ENCODE results near the gene GOPC.
A peak's percentile ranks its signal among the peaks of the same experiment; 100 is the strongest.
"Not testable (repeated sequence)": the region's sequence is repeated elsewhere in the genome, so short reads cannot be mapped to it uniquely, and the experiment has no call there.

GOPC gene

DNA sequence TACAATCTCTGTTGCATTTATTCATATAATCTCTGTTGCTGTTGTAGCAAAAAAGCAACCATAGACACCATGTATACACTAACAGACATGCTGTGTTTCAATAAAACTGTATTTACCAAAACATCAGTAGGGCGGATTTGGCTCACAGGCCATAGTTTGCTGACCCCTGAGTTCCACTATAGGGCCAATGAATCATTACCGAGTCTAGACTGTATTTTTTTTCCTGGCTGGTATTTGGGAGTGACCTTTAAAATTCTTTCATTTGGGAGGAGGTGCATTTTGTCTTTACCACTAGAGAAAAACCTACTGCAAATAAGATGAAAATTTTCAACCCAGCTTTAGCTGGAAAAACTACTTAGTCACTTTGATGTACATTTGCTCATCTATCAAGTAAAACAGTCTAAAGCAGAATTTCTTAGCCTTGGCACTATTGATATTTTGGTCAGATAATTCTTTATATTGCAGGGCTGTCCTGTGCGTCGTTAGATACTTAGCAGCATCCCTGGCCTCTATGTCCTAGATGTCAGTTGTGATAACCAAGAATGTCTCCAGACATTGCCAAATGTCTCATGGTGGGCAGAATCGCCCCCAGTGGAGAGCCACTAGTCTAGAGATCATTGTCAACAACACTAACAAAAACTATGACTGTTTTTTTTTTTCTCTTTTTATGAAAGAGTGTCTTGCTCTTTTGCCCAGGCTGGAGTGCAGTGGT, 80.4 kb downstream of the GOPC start:
- peaks cover 1% of the 10 kb centered on the region for H3K4me1 ChIP-seq (ENCODE audit: control insufficient read depth, insufficient read depth, low read depth, low read length)
- H2AK5ac ChIP-seq (ENCODE audit: low read length, severe bottlenecking) = no peak overlapping the region
- H3K27ac ChIP-seq (ENCODE audit: low read length, poor library complexity, severe bottlenecking) = no peak overlapping the region
- H3K4ac ChIP-seq (ENCODE audit: low read depth in 1 of 2, low read length in 2 of 2) = no peak overlapping the region
- DNase-seq = no peak
- no peak overlapping the region for H3K23ac ChIP-seq (ENCODE audit: low read length in 2 of 2)
- H4K91ac ChIP-seq (ENCODE audit: low read length) = no peak overlapping the region
- H3K27me3 ChIP-seq (ENCODE audit: control insufficient read depth in 1 of 2, insufficient read depth in 1 of 2, low read length in 2 of 2) = no peaks in the 10 kb centered on the region
- no peak overlapping the region for H3K4me3 ChIP-seq (ENCODE audit: insufficient read depth in 1 of 2, low read depth in 1 of 2, low read length in 2 of 2)
- 91% methylated on average over 4 of the region's 5 CpGs for WGBS
- no peak overlapping the region for H3K4me2 ChIP-seq (ENCODE audit: low read length, poor library complexity, severe bottlenecking)
- H3K14ac ChIP-seq (ENCODE audit: low read length in 2 of 2) = no peak overlapping the region
- H3K18ac ChIP-seq (ENCODE audit: low read depth in 1 of 2, low read length in 2 of 2) = no peak overlapping the region
- no peak overlapping the region for H2BK12ac ChIP-seq (ENCODE audit: low read length in 2 of 2)
- H3K9ac ChIP-seq (ENCODE audit: low read length) = no peak overlapping the region
- no peak overlapping the region for H2BK15ac ChIP-seq (ENCODE audit: low read depth, poor library complexity, severe bottlenecking)
- H3K9me3 ChIP-seq (ENCODE audit: control insufficient read depth, low read length) = no peaks in the 10 kb centered on the region
- H3K79me1 ChIP-seq (replicated peaks; ENCODE audit: low read length, poor library complexity, severe bottlenecking) = peaks cover 21% of the 10 kb centered on the region
- H4K8ac ChIP-seq (ENCODE audit: low read length) = no peak overlapping the region
- no peak overlapping the region for H2BK5ac ChIP-seq (ENCODE audit: low read depth, low read length, poor library complexity, severe bottlenecking)
- no peak overlapping the region for H2BK120ac ChIP-seq (ENCODE audit: low read depth, low read length)
- H3K36me3 ChIP-seq (ENCODE audit: control insufficient read depth in 1 of 2, insufficient read depth in 2 of 2, low read depth in 1 of 2, low read length in 2 of 2) = peaks cover 0 to 18% of the 10 kb centered on the region in 2 experiments
- H2AFZ ChIP-seq (ENCODE audit: low read depth, low read length) = no peak overlapping the region

DNA sequence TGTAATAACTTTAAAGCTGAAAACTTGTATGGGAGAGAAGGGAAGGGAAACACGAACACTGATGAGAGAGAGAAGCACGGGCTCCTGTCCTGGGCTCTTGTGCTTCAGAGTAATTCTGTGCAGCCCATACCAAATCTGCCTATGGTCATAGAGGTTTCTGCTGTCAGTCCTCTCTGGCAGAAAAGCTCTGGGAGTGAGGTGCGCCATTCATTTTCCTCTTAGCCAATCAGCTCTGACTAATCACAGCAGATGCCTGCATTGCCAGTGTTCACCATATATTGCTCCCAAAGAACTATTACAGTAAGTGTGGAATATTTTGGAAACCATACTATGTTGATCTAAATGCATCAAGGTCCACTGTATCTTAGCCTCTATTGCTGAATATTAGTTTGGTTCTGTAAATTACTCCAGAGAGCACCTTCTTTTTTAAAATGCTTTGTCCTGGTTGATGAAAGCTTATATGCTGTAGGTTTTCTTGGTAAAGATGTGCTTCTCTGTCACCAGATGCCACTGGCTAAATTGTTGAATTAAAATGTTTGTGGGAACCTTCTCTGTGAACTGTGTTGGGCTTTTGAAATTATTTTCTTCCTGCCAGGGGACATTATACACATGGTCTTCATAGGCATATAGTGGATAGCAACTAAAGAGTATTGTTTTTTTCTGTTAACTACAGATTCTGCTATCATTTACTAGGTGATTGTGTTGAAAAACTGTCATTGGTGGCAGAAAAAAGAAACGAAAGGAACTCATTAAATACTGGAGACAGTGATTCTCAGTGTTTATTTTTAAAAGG, 81.5 kb downstream of the GOPC start:
- peak overlapping the region; percentile 1 for H2AK5ac ChIP-seq (ENCODE audit: low read length, severe bottlenecking)
- peak overlapping the region; percentile 60 for H4K8ac ChIP-seq (ENCODE audit: low read length)
- no peak overlapping the region for H2BK15ac ChIP-seq (ENCODE audit: low read depth, poor library complexity, severe bottlenecking)
- 98% methylated on average over 3 of the region's 4 CpGs for WGBS
- H3K27ac ChIP-seq (ENCODE audit: low read length, poor library complexity, severe bottlenecking) = no peak overlapping the region
- H2BK120ac ChIP-seq (ENCODE audit: low read depth, low read length) = no peak overlapping the region
- H3K9ac ChIP-seq (ENCODE audit: low read length) = no peak overlapping the region
- no peaks in the 10 kb centered on the region for H3K27me3 ChIP-seq (ENCODE audit: control insufficient read depth in 1 of 2, insufficient read depth in 1 of 2, low read length in 2 of 2)
- H2BK12ac ChIP-seq (ENCODE audit: low read length in 2 of 2) = no peak overlapping the region
- H3K79me1 ChIP-seq (replicated peaks; ENCODE audit: low read length, poor library complexity, severe bottlenecking) = peaks cover 19% of the 10 kb centered on the region
- no peak overlapping the region for H3K4me2 ChIP-seq (ENCODE audit: low read length, poor library complexity, severe bottlenecking)
- H4K91ac ChIP-seq (ENCODE audit: low read length) = no peak overlapping the region
- no peak for DNase-seq
- H3K18ac ChIP-seq (ENCODE audit: low read depth in 1 of 2, low read length in 2 of 2) = peak overlapping the region in 1 of 2 experiments; percentile 7
- H3K36me3 ChIP-seq (ENCODE audit: control insufficient read depth in 1 of 2, insufficient read depth in 2 of 2, low read depth in 1 of 2, low read length in 2 of 2) = peaks cover 0 to 18% of the 10 kb centered on the region in 2 experiments
- H3K14ac ChIP-seq (ENCODE audit: low read length in 2 of 2) = no peak overlapping the region
- H3K4ac ChIP-seq (ENCODE audit: low read depth in 1 of 2, low read length in 2 of 2) = no peak overlapping the region
- no peak overlapping the region for H3K4me3 ChIP-seq (ENCODE audit: insufficient read depth in 1 of 2, low read depth in 1 of 2, low read length in 2 of 2)
- no peak overlapping the region for H2BK5ac ChIP-seq (ENCODE audit: low read depth, low read length, poor library complexity, severe bottlenecking)
- H3K9me3 ChIP-seq (ENCODE audit: control insufficient read depth, low read length) = no peaks in the 10 kb centered on the region
- H3K23ac ChIP-seq (ENCODE audit: low read length in 2 of 2) = no peak overlapping the region
- H2AFZ ChIP-seq (ENCODE audit: low read depth, low read length) = no peak overlapping the region
- peaks cover 1% of the 10 kb centered on the region for H3K4me1 ChIP-seq (ENCODE audit: control insufficient read depth, insufficient read depth, low read depth, low read length)

DNA sequence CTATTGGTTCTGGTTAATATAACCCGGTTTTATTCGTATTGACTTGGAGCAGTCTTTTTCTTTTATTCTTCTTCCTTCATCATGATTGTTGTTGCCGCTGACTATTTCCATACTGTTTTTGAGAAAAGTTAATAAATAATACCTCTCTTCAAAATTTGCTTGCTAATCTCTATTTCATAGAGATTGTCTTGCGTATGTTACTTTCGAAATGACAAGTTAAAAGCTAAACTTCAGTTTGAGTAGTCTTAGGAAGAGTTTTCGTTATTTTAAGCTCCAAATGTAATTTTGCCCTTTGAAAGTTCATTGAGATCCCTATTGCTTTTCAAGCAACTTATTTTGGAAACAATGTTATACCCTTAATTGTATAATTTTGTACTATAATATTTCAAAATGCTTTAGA, 83.4 kb downstream of the GOPC start:
- H2AFZ ChIP-seq (ENCODE audit: low read depth, low read length) = no peak overlapping the region
- H3K23ac ChIP-seq (ENCODE audit: low read length in 2 of 2) = no peak overlapping the region
- no peaks in the 10 kb centered on the region for H3K27me3 ChIP-seq (ENCODE audit: control insufficient read depth in 1 of 2, insufficient read depth in 1 of 2, low read length in 2 of 2)
- H3K9me3 ChIP-seq (ENCODE audit: control insufficient read depth, low read length) = no peaks in the 10 kb centered on the region
- peaks cover 6% of the 10 kb centered on the region for H3K4me1 ChIP-seq (ENCODE audit: control insufficient read depth, insufficient read depth, low read depth, low read length)
- no peak overlapping the region for H2BK12ac ChIP-seq (ENCODE audit: low read length in 2 of 2)
- H2BK15ac ChIP-seq (ENCODE audit: low read depth, poor library complexity, severe bottlenecking) = no peak overlapping the region
- H3K14ac ChIP-seq (ENCODE audit: low read length in 2 of 2) = no peak overlapping the region
- H3K79me1 ChIP-seq (replicated peaks; ENCODE audit: low read length, poor library complexity, severe bottlenecking) = peaks cover 17% of the 10 kb centered on the region
- no peak overlapping the region for H3K9ac ChIP-seq (ENCODE audit: low read length)
- 100% methylated on average over 3 of the region's 6 CpGs for WGBS
- H3K18ac ChIP-seq (ENCODE audit: low read depth in 1 of 2, low read length in 2 of 2) = no peak overlapping the region
- H4K91ac ChIP-seq (ENCODE audit: low read length) = no peak overlapping the region
- no peak overlapping the region for H2BK5ac ChIP-seq (ENCODE audit: low read depth, low read length, poor library complexity, severe bottlenecking)
- H2AK5ac ChIP-seq (ENCODE audit: low read length, severe bottlenecking) = no peak overlapping the region
- no peak overlapping the region for H4K8ac ChIP-seq (ENCODE audit: low read length)
- H3K27ac ChIP-seq (ENCODE audit: low read length, poor library complexity, severe bottlenecking) = no peak overlapping the region
- no peak overlapping the region for H3K4me3 ChIP-seq (ENCODE audit: insufficient read depth in 1 of 2, low read depth in 1 of 2, low read length in 2 of 2)
- peaks cover 0 to 13% of the 10 kb centered on the region in 2 experiments for H3K36me3 ChIP-seq (ENCODE audit: control insufficient read depth in 1 of 2, insufficient read depth in 2 of 2, low read depth in 1 of 2, low read length in 2 of 2)
- no peak for DNase-seq
- no peak overlapping the region for H3K4me2 ChIP-seq (ENCODE audit: low read length, poor library complexity, severe bottlenecking)
- no peak overlapping the region for H2BK120ac ChIP-seq (ENCODE audit: low read depth, low read length)
- H3K4ac ChIP-seq (ENCODE audit: low read depth in 1 of 2, low read length in 2 of 2) = no peak overlapping the region

DNA sequence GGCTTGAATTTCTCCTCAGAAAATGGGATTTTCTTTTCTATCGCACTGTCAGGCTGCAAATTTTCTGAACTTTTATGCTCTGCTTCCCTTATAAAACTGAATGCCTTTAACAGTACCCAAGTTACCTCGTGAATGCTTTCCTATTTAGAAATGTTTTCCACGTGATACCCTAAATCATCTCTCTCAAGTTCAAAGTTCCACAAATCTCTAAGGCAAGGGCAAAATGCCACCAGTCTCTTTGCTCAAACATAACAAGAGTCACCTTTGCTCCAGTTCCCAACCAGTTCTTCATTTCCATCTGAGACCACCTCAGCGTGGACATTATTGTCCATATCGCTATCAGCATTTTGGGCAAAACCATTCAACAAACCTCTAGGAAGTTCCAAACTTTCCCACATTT, 84.3 kb downstream of the GOPC start:
- WGBS = 96% methylated on average over 5 of the region's 5 CpGs
- not testable (repeated sequence) for H3K9me3 ChIP-seq (ENCODE audit: control insufficient read depth, low read length); H2BK120ac ChIP-seq (ENCODE audit: low read depth, low read length); H3K4ac ChIP-seq (ENCODE audit: low read depth in 1 of 2, low read length in 2 of 2); H3K4me3 ChIP-seq (ENCODE audit: insufficient read depth in 1 of 2, low read depth in 1 of 2, low read length in 2 of 2); H3K27me3 ChIP-seq (ENCODE audit: control insufficient read depth in 1 of 2, insufficient read depth in 1 of 2, low read length in 2 of 2); H4K91ac ChIP-seq (ENCODE audit: low read length); H3K4me1 ChIP-seq (ENCODE audit: control insufficient read depth, insufficient read depth, low read depth, low read length); H3K4me2 ChIP-seq (ENCODE audit: low read length, poor library complexity, severe bottlenecking); H4K8ac ChIP-seq (ENCODE audit: low read length); H2BK5ac ChIP-seq (ENCODE audit: low read depth, low read length, poor library complexity, severe bottlenecking); H3K23ac ChIP-seq (ENCODE audit: low read length in 2 of 2); H2AFZ ChIP-seq (ENCODE audit: low read depth, low read length); H2BK15ac ChIP-seq (ENCODE audit: low read depth, poor library complexity, severe bottlenecking); DNase-seq; H2BK12ac ChIP-seq (ENCODE audit: low read length in 2 of 2); H3K27ac ChIP-seq (ENCODE audit: low read length, poor library complexity, severe bottlenecking); H3K18ac ChIP-seq (ENCODE audit: low read depth in 1 of 2, low read length in 2 of 2); H3K14ac ChIP-seq (ENCODE audit: low read length in 2 of 2); H3K9ac ChIP-seq (ENCODE audit: low read length); H2AK5ac ChIP-seq (ENCODE audit: low read length, severe bottlenecking)
- peaks cover 16% of the 10 kb centered on the region for H3K79me1 ChIP-seq (replicated peaks; ENCODE audit: low read length, poor library complexity, severe bottlenecking)
- H3K36me3 ChIP-seq (ENCODE audit: control insufficient read depth in 1 of 2, insufficient read depth in 2 of 2, low read depth in 1 of 2, low read length in 2 of 2) = peaks cover 0 to 13% of the 10 kb centered on the region in 2 experiments

All from mesenchymal stem cell (in vitro differentiated cells and primary cell).